H1 (cell line): ENCODE measurements around the gene UROC1. TPM values are rescaled to one million over a fixed set of nuclear protein-coding genes. Genes with fewer than 3 reads are reported as not detected.

Experiments
- CTCF ChIA-PET: fragments of 300-600 bp; sonication (Branson Sonifier 250); formaldehyde crosslinking; loops from one replicate; lab custom pipeline; 2021; ENCODE audit not compliant: partially characterized antibody; lab: Charles Lee
- POLR2A ChIA-PET: fragments of 300-600 bp; sonication (Branson Sonifier 250); formaldehyde crosslinking; loops from one replicate; lab custom pipeline; 2021; ENCODE audit warnings: inconsistent platforms; ENCODE audit not compliant: partially characterized antibody; lab: Charles Lee
- DNase-seq, 2 experiments: peaks; one replicate each; pipeline versions ENCODE4 v3.0.0 to v3.0.0-alpha.2; 2010 to 2022; ENCODE audit warnings: low spot score in 2 of 2, low read depth in 1 of 2, mixed read lengths in 1 of 2
- FAIRE-seq: peaks from 2 replicates; lab custom pipeline; 2011; peaks lifted over from hg19 to GRCh38; lab: Jason Lieb, UNC
- H2AFZ ChIP-seq: 2 replicates; pipeline ENCODE4 v1.8.1; 2012; ENCODE audit warnings: low read length, inconsistent platforms
- H2AK5ac ChIP-seq: 2 replicates; pipeline ENCODE4 v1.6.1; 2013; ENCODE audit warnings: low read depth, low read length
- H2BK120ac ChIP-seq: replicated peaks from 2 replicates; pipeline ENCODE3; 2013; ENCODE audit warnings: low read depth, low read length, inconsistent platforms
- H2BK12ac ChIP-seq: 2 replicates; pipeline ENCODE4 v1.6.1; 2013; ENCODE audit warnings: low read depth, low read length
- H2BK15ac ChIP-seq: 2 replicates; pipeline ENCODE4 v1.6.1; 2013; ENCODE audit warnings: low read length
- H2BK20ac ChIP-seq: 2 replicates; pipeline ENCODE4 v1.6.1; 2013; ENCODE audit warnings: low read length
- H2BK5ac ChIP-seq: 2 replicates; pipeline ENCODE4 v1.6.1; 2013; ENCODE audit warnings: low read depth, low read length
- H3K14ac ChIP-seq: 2 replicates; pipeline ENCODE4 v1.6.1; 2013; ENCODE audit warnings: inconsistent platforms; ENCODE audit not compliant: insufficient read length
- H3K18ac ChIP-seq: 2 replicates; pipeline ENCODE4 v1.6.1; 2013; ENCODE audit warnings: low read length; ENCODE audit errors: extremely low read depth
- H3K23ac ChIP-seq: 2 replicates; pipeline ENCODE4 v1.6.1; 2013; ENCODE audit warnings: inconsistent platforms; ENCODE audit not compliant: insufficient read length
- H3K23me2 ChIP-seq: 2 replicates; pipeline ENCODE4 v1.6.1; 2013; ENCODE audit warnings: low read depth, low read length
- H3K27ac ChIP-seq: 2 replicates; pipeline ENCODE4 v1.6.1; 2011; ENCODE audit warnings: low read depth, low read length, inconsistent platforms
- H3K27me3 ChIP-seq, 4 experiments: replicated peaks in 1 of 4; 1 replicate in 1 of 4; 2 replicates in 3 of 4; pipeline versions ENCODE4 v1.6.1 to v1.8.1; 2011 to 2013; ENCODE audit warnings: low read length in 3 of 4, mild to moderate bottlenecking in 3 of 4, inconsistent platforms in 2 of 4, mixed read lengths in 2 of 4, moderate library complexity in 1 of 4; ENCODE audit not compliant: control insufficient read depth in 3 of 4, insufficient read depth in 3 of 4; ENCODE audit errors: extremely low read depth in 1 of 4
- H3K36me3 ChIP-seq, 4 experiments: 2 replicates each; pipeline versions ENCODE4 v1.6.1 to v1.8.1; 2011 to 2013; ENCODE audit warnings: mild to moderate bottlenecking in 4 of 4, low read length in 3 of 4, moderate library complexity in 2 of 4, control low read depth in 1 of 4, inconsistent platforms in 1 of 4; ENCODE audit not compliant: insufficient read depth in 4 of 4, control insufficient read depth in 2 of 4
- H3K4ac ChIP-seq: replicated peaks from 2 replicates; pipeline ENCODE3; 2013; ENCODE audit warnings: low read length, low read depth, mixed read lengths, inconsistent platforms; ENCODE audit not compliant: insufficient read length
- H3K4me1 ChIP-seq, 4 experiments: replicated peaks in 1 of 4; 1 replicate in 1 of 4; 2 replicates in 3 of 4; pipeline versions ENCODE4 v1.6.1 to v1.8.1; 2011 to 2013; ENCODE audit warnings: low read length in 3 of 4, inconsistent platforms in 2 of 4, mixed read lengths in 1 of 4; ENCODE audit not compliant: insufficient read depth in 4 of 4, control insufficient read depth in 3 of 4
- H3K4me2 ChIP-seq, 2 experiments: 2 replicates each; pipeline versions ENCODE4 v1.6.1 to v1.8.1; 2011 to 2013; ENCODE audit warnings: low read depth in 2 of 2, low read length in 2 of 2, control low read depth in 1 of 2, inconsistent platforms in 1 of 2, mild to moderate bottlenecking in 1 of 2; ENCODE audit not compliant: insufficient read depth in 1 of 2
- H3K4me3 ChIP-seq, 4 experiments: fragments of 200-600, 300-600 bp in 1 of 4; sonication (generic), shearing (Covaris generic), sonication (Bioruptor Twin) in 1 of 4; 2 replicates each; pipeline versions ENCODE4 v1.5.1 to v1.8.1; 2011 to 2016; ENCODE audit warnings: low read length in 4 of 4, low read depth in 3 of 4, control low read depth in 2 of 4, inconsistent platforms in 2 of 4, mild to moderate bottlenecking in 2 of 4, mixed read lengths in 1 of 4, moderate library complexity in 1 of 4; ENCODE audit not compliant: insufficient read depth in 2 of 4; ENCODE audit errors: extremely low read depth in 1 of 4
- H3K56ac ChIP-seq: replicated peaks from 2 replicates; pipeline ENCODE3; 2013; ENCODE audit warnings: low read depth, mild to moderate bottlenecking, mixed read lengths, low read length, inconsistent platforms; ENCODE audit not compliant: insufficient read length
- H3K79me1 ChIP-seq: 2 replicates; pipeline ENCODE4 v1.6.1; 2013; ENCODE audit warnings: low read depth, low read length, control low read depth
- H3K79me2 ChIP-seq, 2 experiments: 2 replicates each; pipeline versions ENCODE4 v1.6.1 to v1.8.1; 2012 to 2013; ENCODE audit warnings: low read length in 2 of 2, mild to moderate bottlenecking in 2 of 2, inconsistent platforms in 1 of 2; ENCODE audit not compliant: insufficient read depth in 2 of 2, control insufficient read depth in 1 of 2
- H3K9ac ChIP-seq, 4 experiments: replicated peaks in 1 of 4; 1 replicate in 1 of 4; 2 replicates in 3 of 4; pipeline versions ENCODE4 v1.6.1 to v1.8.1; 2011 to 2013; ENCODE audit warnings: low read depth in 3 of 4, low read length in 3 of 4, control low read depth in 2 of 4, mild to moderate bottlenecking in 2 of 4, moderate library complexity in 2 of 4, inconsistent platforms in 1 of 4; ENCODE audit errors: extremely low read depth in 1 of 4
- H3K9me3 ChIP-seq, 2 experiments: 2 replicates each; pipeline versions ENCODE4 v1.6.1 to v1.8.1; 2012 to 2013; ENCODE audit warnings: mild to moderate bottlenecking in 2 of 2, moderate library complexity in 2 of 2, control low read depth in 1 of 2, inconsistent platforms in 1 of 2, low read depth in 1 of 2, low read length in 1 of 2, mixed read lengths in 1 of 2; ENCODE audit not compliant: insufficient read depth in 2 of 2
- H4K20me1 ChIP-seq, 2 experiments: replicated peaks in 1 of 2; 2 replicates each; pipeline versions ENCODE3 to v1.8.1; 2011 to 2013; ENCODE audit warnings: inconsistent platforms in 2 of 2, low read length in 2 of 2, mild to moderate bottlenecking in 1 of 2; ENCODE audit not compliant: insufficient read depth in 2 of 2, control insufficient read depth in 1 of 2
- H4K5ac ChIP-seq: 2 replicates; pipeline ENCODE4 v1.6.1; 2013; ENCODE audit warnings: low read length, low read depth, mixed read lengths, inconsistent platforms; ENCODE audit not compliant: insufficient read length
- H4K8ac ChIP-seq: 2 replicates; pipeline ENCODE4 v1.8.0; 2013; ENCODE audit warnings: mild to moderate bottlenecking, moderate library complexity, low read length, inconsistent platforms; ENCODE audit not compliant: insufficient read depth; ENCODE audit errors: extremely low read depth
- H4K91ac ChIP-seq: replicated peaks from 2 replicates; pipeline ENCODE3; 2013; ENCODE audit warnings: low read length, mixed read lengths, inconsistent platforms; ENCODE audit not compliant: insufficient read length
- ASH2L ChIP-seq: fragments of 200-600, 300-600 bp; sonication (generic); IDR thresholded peaks from one replicate; pipeline ENCODE4 v1.7.1; 2017; ENCODE audit warnings: low read length
- ATF3 ChIP-seq: IDR thresholded peaks from 2 replicates; pipeline ENCODE4 v1.6.1; 2011; ENCODE audit warnings: low read depth, mild to moderate bottlenecking, low read length; ENCODE audit not compliant: insufficient read depth
- BCL11A ChIP-seq, 2 experiments: IDR thresholded peaks; one replicate each; pipeline ENCODE4 v1.6.1; 2011; ENCODE audit warnings: low read depth in 2 of 2, low read length in 2 of 2, mild to moderate bottlenecking in 2 of 2
- BRCA1 ChIP-seq: IDR thresholded peaks from 2 replicates; pipeline ENCODE4 v1.6.1; 2012; ENCODE audit warnings: low read depth, low read length, improper control_type of control experiment
- CREB1 ChIP-seq: IDR thresholded peaks from 2 replicates; pipeline ENCODE4 v1.6.1; 2012; ENCODE audit warnings: inconsistent platforms
- HDAC2 ChIP-seq, 2 experiments: fragments of 300-600 bp in 1 of 2; sonication (generic) in 1 of 2; IDR thresholded peaks; 2 replicates each; pipeline ENCODE4 v1.6.1; 2011 to 2012; ENCODE audit warnings: low read depth in 2 of 2, low read length in 2 of 2, mild to moderate bottlenecking in 2 of 2, moderate library complexity in 2 of 2, borderline replicate concordance in 1 of 2, inconsistent platforms in 1 of 2
- HDAC6 ChIP-seq: IDR thresholded peaks from one replicate; pipeline ENCODE4 v1.7.1; 2012; ENCODE audit warnings: low read depth, mild to moderate bottlenecking, inconsistent platforms, low read length, moderate library complexity
- KDM4A ChIP-seq: IDR thresholded peaks from one replicate; pipeline ENCODE4 v1.7.1; 2012; ENCODE audit warnings: low read depth, mild to moderate bottlenecking, moderate library complexity, low read length, inconsistent platforms; ENCODE audit not compliant: severe bottlenecking
- RAD21 ChIP-seq, 2 experiments: IDR thresholded peaks in 1 of 2; conservative IDR thresholded peaks in 1 of 2; 2 replicates each; pipeline ENCODE4 v1.6.1; 2011; ENCODE audit warnings: low read depth in 2 of 2, low read length in 2 of 2, improper control_type of control experiment in 1 of 2, inconsistent platforms in 1 of 2, mild to moderate bottlenecking in 1 of 2, moderate library complexity in 1 of 2
- RBBP5 ChIP-seq: IDR thresholded peaks from 2 replicates; pipeline ENCODE4 v1.7.1; 2012; ENCODE audit warnings: low read depth, mild to moderate bottlenecking, inconsistent platforms, low read length, moderate library complexity, borderline replicate concordance
- RXRA ChIP-seq: IDR thresholded peaks from 2 replicates; pipeline ENCODE4 v1.6.1; 2011; ENCODE audit warnings: low read depth, mild to moderate bottlenecking, low read length, moderate library complexity; ENCODE audit not compliant: insufficient read depth
- SP2 ChIP-seq: IDR thresholded peaks from 2 replicates; pipeline ENCODE4 v1.6.1; 2012; ENCODE audit warnings: mild to moderate bottlenecking, low read length, inconsistent platforms
- TCF12 ChIP-seq: IDR thresholded peaks from 2 replicates; pipeline ENCODE4 v1.6.1; 2011; ENCODE audit warnings: low read depth, mild to moderate bottlenecking, low read length
- WGBS, 2 experiments: shearing (Covaris generic) in 1 of 2; methylation state at CpG; one replicate each; pipeline versions ENCODE4 v1.1.6 to v1.1.7; 2013 to 2015; ENCODE audit warnings: low lambda C conversion rate in 2 of 2, mixed read lengths in 2 of 2, inconsistent platforms in 1 of 2, low coverage in 1 of 2, missing lambda C conversion rate in 1 of 2; ENCODE audit not compliant: insufficient replicate concordance in 2 of 2, insufficient coverage in 1 of 2, insufficient read length in 1 of 2; ENCODE audit errors: extremely low coverage in 1 of 2, missing lambda C conversion rate in 1 of 2; 5-methylcytosine and 5-hydroxymethylcytosine counted together
- polyA plus RNA-seq, 7 experiments: library from polyadenylated mRNA; depleted of rRNA in 3 of 7; stranded (reverse) in 5 of 7; unstranded in 2 of 7; fragments of >200 nt in 5 of 7; fragments of 200-250 nt in 2 of 7; gene quantifications; 1 replicate in 5 of 7; 2 replicates in 1 of 7; 4 replicates in 1 of 7; pipeline versions ENCODE4 v1.2.1 to v1.2.3, GENCODE V29; 2011 to 2013; ENCODE audit warnings: missing spikeins in 2 of 7, mixed read lengths in 2 of 7
- total RNA-seq: library from RNA; stranded (reverse); fragmentation: NEBNext Ultra II Directional; extraction: Animal tissue kit (Norgen Biotek cat#: 25700); gene quantifications from 2 replicates; pipeline ENCODE4 v1.2.1, GENCODE V29; 2021

Gene UROC1
- total and polyA plus RNA-seq, 2 of the 8 experiments (the other 6 are each of a cell fraction or from before 2014, with no cell fraction given), result 0.03 TPM; not detected in 1

- Histone ChIP-seq H3K23me2 (no peaks in the 10 kb centered on the region), H3K4me3 (no peak overlapping the region), H4K5ac (no peak overlapping the region), H3K14ac (no peak overlapping the region), H3K79me2 (no peaks in the 10 kb centered on the region; a peak in 2 of 4 replicates), H3K27me3 (no peaks in the 10 kb centered on the region), H3K79me1 (peaks cover 6% of the 10 kb centered on the region; the same call in 1 of the 2 replicates), H3K23ac (no peak overlapping the region), H3K18ac (no peak overlapping the region), H2AK5ac (no peak overlapping the region), H2BK15ac (no peak overlapping the region), H3K56ac (no peak overlapping the region), H2BK20ac (no peak overlapping the region), H4K91ac (no peak overlapping the region), H3K27ac (no peak overlapping the region), H3K4ac (no peak overlapping the region), H2BK12ac (no peak overlapping the region), H3K9ac (no peak overlapping the region), H3K4me1 (no peaks in the 10 kb centered on the region), H2BK5ac (no peak overlapping the region), H3K9me3 (no peaks in the 10 kb centered on the region), H4K20me1 (peaks cover 0 to 15% of the 10 kb centered on the region in 2 experiments), H4K8ac (no peak overlapping the region), H3K36me3 (peaks cover 9 to 52% (median 26%) of the 10 kb centered on the region in 4 experiments; a peak in 7 of 8 replicates), H3K4me2 (no peak overlapping the region), H2BK120ac (no peak overlapping the region), H2AFZ (no peak overlapping the region)
- ChIA-PET POLR2A (interaction anchor here (1.1 to 1.4 kb wide), 2 partner anchors 9 kb away, joined by 3 to 6 read pairs; no protein-coding TSS in a partner anchor), CTCF (interaction anchor here (0.6 to 1.3 kb wide), 7 partner anchors 9 to 323 kb away, joined by 3 to 8 read pairs (median 3); no protein-coding TSS in a partner anchor)
- no peak for FAIRE-seq
- WGBS, 2 experiments, result 87% methylated on average over 4 of the region's 4 CpGs; no CpG with 5 or more reads in 1 of the 2 experiments
- DNase-seq, result no peak
- TF ChIP-seq TCF12 (no peak), RAD21 (IDR thresholded peaks at IDR 0.05 in 1 of 2, conservative IDR thresholded peaks at IDR 0.05 in 1 of 2; ENCODE audit: low read depth in 2 of 2, low read length in 2 of 2) (no peak), BRCA1 (no peak), HDAC6 (no peak), HDAC2 (IDR thresholded peaks at IDR 0.05; ENCODE audit: borderline replicate concordance in 1 of 2, low read depth in 2 of 2, low read length in 2 of 2) (no peak), ATF3 (no peak), RBBP5 (no peak), RXRA (no peak), BCL11A (IDR thresholded peaks at IDR 0.05; ENCODE audit: low read depth in 2 of 2, low read length in 2 of 2) (no peak), ASH2L (no peak), SP2 (no peak), CREB1 (no peak), KDM4A (no peak)
Observed at GRCh38 chr3:126456211-126456610, 61.4 kb downstream of the UROC1 start.
